HG03520 (cell line): ENCODE data around the gene CUTA.
"Not testable (repeated sequence)": the region's sequence is repeated elsewhere in the genome, so short reads cannot be mapped to it uniquely, and the experiment has no call there.

Source experiments
- ATAC-seq: cut with Tn5 transposase; IDR thresholded peaks from one replicate; pipeline ENCODE4 v1.9.1; 2021; ENCODE audit warnings: mild to moderate bottlenecking, moderate library complexity; ENCODE audit not compliant: unreplicated experiment

CUTA gene

DNA sequence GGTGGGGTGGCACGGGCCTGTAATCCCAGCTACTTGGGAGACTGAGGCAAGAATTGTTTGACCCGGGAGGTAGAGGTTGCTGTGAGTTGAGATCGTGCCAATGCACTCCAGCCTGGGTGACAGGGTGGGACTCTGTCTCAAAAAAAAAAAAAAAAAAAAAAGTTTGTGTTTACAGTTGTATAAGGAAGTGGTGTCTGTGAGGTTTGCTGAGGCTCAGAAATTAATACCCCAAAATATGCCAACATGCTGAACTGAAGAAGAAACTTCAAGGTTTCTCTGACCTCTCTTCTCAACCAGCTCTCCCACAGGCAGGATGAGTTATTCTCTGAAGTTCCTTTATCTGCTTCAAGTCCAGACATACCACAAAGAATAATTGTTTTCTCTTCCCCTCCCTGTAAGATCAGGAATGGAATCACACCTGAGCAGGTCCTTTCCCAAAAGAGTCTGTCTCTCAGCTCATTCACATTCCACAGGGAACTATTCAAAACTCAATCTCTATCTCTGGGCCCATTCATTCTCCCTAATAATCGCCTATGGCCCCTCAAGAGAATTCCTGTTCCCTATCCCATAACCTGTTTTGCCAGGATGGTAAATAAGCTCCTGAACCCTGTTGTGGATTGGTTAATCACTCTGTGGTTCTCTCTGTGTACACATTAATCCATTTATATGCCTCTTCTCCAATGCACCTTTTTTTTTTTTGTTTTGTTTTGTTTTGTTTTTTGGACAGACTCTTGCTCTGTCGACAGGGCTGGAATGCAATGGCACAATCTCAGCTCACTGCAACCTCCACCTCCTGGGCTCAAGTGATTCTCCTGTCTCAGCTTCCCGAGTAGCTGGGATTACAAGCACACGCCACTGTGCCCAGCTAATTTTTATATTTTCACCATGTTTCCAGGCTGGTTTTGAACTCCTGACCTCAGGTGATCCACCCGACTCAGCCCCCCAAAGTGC lies 43.7 kb downstream of the CUTA start:
- ATAC-seq, result no peak

DNA sequence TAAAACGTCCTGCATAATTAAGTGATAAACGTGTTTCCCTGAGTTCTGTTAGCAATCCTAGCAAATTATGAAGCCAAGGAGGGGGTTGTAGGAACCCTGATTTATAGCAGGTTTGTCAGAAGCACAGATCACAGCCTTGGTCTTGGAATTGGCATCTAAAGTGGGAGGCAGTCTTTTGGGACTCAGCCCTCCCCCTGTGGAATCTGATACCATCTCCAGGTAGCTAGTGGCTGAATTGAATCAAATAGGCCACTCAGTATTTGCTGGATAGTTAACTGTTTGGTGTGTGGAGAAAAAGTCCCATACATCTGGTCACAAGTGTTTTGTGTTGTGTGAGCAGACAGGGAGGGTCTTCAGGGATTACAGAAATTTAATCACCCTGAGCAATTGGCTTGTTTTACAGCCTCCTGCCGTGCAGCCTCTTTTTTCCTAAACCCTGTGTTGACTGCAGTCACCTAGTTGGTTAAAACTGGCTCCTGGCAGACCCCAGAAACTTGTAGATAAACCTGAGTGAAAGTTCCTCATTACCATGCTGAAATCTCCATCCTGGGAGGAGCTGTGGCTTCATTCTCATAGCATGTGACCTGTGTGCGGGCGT lies 45.3 kb downstream of the CUTA start:
- no peak for ATAC-seq

DNA sequence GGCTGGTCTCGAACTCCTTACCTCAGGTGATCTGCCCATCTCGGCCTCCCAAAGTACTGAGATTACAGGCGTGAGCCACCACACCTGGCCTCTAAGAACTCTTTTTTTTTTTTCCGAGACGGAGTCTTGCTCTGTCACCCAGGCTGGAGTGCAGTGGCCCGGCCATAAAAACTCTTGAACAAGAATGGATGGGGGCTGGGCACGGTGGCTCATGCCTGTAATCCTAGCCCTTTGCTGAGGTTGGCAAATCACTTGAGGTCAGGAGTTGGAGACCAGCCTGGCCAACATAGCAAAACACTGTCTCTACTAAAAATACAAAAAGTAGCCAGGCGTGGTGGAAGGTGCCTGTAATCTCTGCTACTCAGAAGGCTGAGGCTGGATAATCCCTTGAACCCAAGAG lies 46.0 kb downstream of the CUTA start:
- not testable (repeated sequence) for ATAC-seq

DNA sequence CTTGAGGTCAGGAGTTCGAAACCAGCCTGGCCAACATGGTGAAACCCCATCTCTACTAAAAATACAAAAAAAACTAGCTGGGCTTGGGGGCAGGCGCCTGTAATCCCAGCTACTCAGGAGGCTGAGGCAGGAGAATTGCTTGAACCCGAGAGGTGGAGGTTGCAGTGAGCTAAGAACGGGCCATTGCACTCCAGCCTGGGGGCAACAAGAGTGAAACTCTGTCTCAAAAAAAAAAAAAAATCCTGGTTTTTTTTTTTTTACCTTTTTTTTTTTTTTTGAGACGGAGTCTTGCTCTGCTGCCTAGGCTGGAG lies 50.2 kb downstream of the CUTA start:
- not testable (repeated sequence) for ATAC-seq

DNA sequence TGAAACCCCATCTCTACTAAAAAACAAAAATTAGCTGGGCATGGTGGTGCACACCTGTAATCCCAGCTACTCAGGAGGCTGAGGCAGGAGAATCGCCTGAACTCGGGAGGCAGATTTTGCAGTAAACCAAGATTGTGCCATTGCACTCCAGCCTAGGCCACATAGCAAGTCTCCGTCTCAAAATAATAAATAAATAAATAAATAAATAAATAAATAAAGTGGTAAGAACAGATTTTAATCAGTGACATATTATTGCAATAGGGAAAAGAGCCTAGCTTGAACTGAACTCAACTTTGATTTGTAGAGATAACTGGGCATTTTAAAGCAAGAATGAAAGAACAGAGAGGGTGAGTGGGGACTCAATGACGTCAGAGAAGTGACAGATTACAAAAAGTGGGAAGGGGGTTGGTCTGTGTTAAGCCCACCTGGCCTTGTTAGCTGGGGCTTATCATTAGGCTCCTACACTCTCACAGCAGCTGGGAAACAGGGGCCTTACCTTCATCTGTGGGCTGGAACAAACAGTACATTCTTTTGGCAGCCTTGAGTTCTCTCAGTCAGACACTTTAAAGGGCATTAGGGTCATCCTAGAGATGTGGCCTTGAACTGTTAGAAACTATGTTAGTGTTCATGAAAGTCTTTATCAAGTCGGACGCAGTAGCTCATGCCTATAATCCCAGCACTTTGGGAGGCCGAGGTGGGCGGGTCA lies 50.7 kb downstream of the CUTA start:
- ATAC-seq, result no peak
